SK-N-SH (cell line): ENCODE measurements around the gene MGLL. TPM values are rescaled to one million over a fixed set of nuclear protein-coding genes. Genes with fewer than 3 reads are reported as not detected.

ENCODE experiments used
- CTCF ChIA-PET: fragments of 300-600, 350-600 bp; formaldehyde crosslinking; extraction: SDS; loops from one replicate; lab custom pipeline; 2021; lab: Yijun Ruan, JAX
- POLR2A ChIA-PET: fragments of 350-600 bp; sonication (Branson Sonifier 250); formaldehyde crosslinking; extraction: SDS; loops from one replicate; lab custom pipeline; 2020; ENCODE audit warnings: antibody characterized with exemption, inconsistent platforms; lab: Yijun Ruan, JAX
- DNase-seq: peaks from one replicate; pipeline ENCODE4 v3.0.0; 2012
- H2AFZ ChIP-seq: fragments of 200-600 bp; sonication (generic); 2 replicates; pipeline ENCODE4 v1.8.1; 2016; ENCODE audit warnings: antibody characterized with exemption, mild to moderate bottlenecking, low read depth
- H3F3A ChIP-seq: fragments of 200-600 bp; sonication (generic); replicated peaks from 2 replicates; pipeline ENCODE3; 2016; ENCODE audit warnings: antibody characterized with exemption, mild to moderate bottlenecking; ENCODE audit not compliant: insufficient read depth
- H3K27ac ChIP-seq, 2 experiments: fragments of 200-500 bp in 1 of 2; fragments of 200-600 bp in 1 of 2; sonication (Bioruptor generic) in 1 of 2; sonication (generic), shearing (Covaris generic) in 1 of 2; 2 replicates each; pipeline versions ENCODE4 v1.5.1 to v1.6.1; 2014 to 2016; ENCODE audit warnings: low read depth in 2 of 2, inconsistent platforms in 1 of 2, low read length in 1 of 2, mild to moderate bottlenecking in 1 of 2, mixed read lengths in 1 of 2
- H3K27me3 ChIP-seq: fragments of 200-600 bp; sonication (generic), shearing (Covaris generic); 2 replicates; pipeline ENCODE4 v1.6.1; 2016; ENCODE audit warnings: mixed run types; ENCODE audit not compliant: insufficient read depth
- H3K36me3 ChIP-seq, 2 experiments: fragments of 200-500 bp in 1 of 2; fragments of 200-600 bp in 1 of 2; sonication (Bioruptor generic) in 1 of 2; sonication (generic) in 1 of 2; replicated peaks in 1 of 2; 2 replicates each; pipeline versions ENCODE3 to v1.5.1; 2014 to 2016; ENCODE audit warnings: low read length in 1 of 2, mild to moderate bottlenecking in 1 of 2; ENCODE audit not compliant: insufficient read depth in 2 of 2, control insufficient read depth in 1 of 2
- H3K4me1 ChIP-seq, 2 experiments: fragments of 200-500 bp in 1 of 2; fragments of 200-600 bp in 1 of 2; sonication (Bioruptor generic) in 1 of 2; sonication (generic), shearing (Covaris generic) in 1 of 2; 2 replicates each; pipeline versions ENCODE4 v1.5.1 to v1.6.1; 2014 to 2016; ENCODE audit warnings: low read depth in 1 of 2, low read length in 1 of 2, mixed run types in 1 of 2; ENCODE audit not compliant: insufficient read depth in 2 of 2, control insufficient read depth in 1 of 2
- H3K4me2 ChIP-seq: fragments of 200-600 bp; sonication (generic), shearing (Covaris generic); 2 replicates; pipeline ENCODE4 v1.6.1; 2017; ENCODE audit warnings: mixed run types
- H3K4me3 ChIP-seq, 2 experiments: fragments of 200-500 bp in 1 of 2; fragments of 200-600 bp in 1 of 2; sonication (Bioruptor generic) in 1 of 2; sonication (generic), shearing (Covaris generic) in 1 of 2; 2 replicates each; pipeline versions ENCODE4 v1.5.1 to v1.8.1; 2014 to 2016; ENCODE audit warnings: low read depth in 2 of 2, inconsistent platforms in 1 of 2, low read length in 1 of 2, mild to moderate bottlenecking in 1 of 2, mixed read lengths in 1 of 2, moderate library complexity in 1 of 2
- H3K79me2 ChIP-seq: fragments of 200-600 bp; sonication (generic); 2 replicates; pipeline ENCODE4 v1.8.1; 2017; ENCODE audit warnings: mild to moderate bottlenecking; ENCODE audit not compliant: insufficient read depth
- H3K9ac ChIP-seq: fragments of 200-600 bp; sonication (generic); 2 replicates; pipeline ENCODE4 v1.6.1; 2017; ENCODE audit warnings: mixed run types
- H3K9me2 ChIP-seq: fragments of 200-600 bp; sonication (generic); 2 replicates; pipeline ENCODE4 v1.6.1; 2017; ENCODE audit warnings: mixed run types
- H3K9me3 ChIP-seq: fragments of 200-600 bp; sonication (generic); 2 replicates; pipeline ENCODE4 v1.6.1; 2017; ENCODE audit warnings: mixed run types, mild to moderate bottlenecking, moderate library complexity
- H4K20me1 ChIP-seq: fragments of 200-600 bp; sonication (generic); 2 replicates; pipeline ENCODE4 v1.6.1; 2017; ENCODE audit warnings: mild to moderate bottlenecking, mixed run types; ENCODE audit not compliant: insufficient read depth
- CHD2 ChIP-seq: fragments of 150-350 bp; IDR thresholded peaks from 2 replicates; pipeline ENCODE4 v1.6.1; 2018; ENCODE audit warnings: low read length; ENCODE audit not compliant: partially characterized antibody
- EP300 ChIP-seq, 2 experiments: IDR thresholded peaks; 2 replicates each; pipeline versions ENCODE4 v1.4.0 to v1.6.1; 2012; ENCODE audit warnings: borderline replicate concordance in 1 of 2, low read depth in 1 of 2, low read length in 1 of 2
- EZH2phosphoT487 ChIP-seq: fragments of 200-600 bp; sonication (generic); IDR thresholded peaks from 2 replicates; pipeline ENCODE4 v1.6.1; 2017; ENCODE audit warnings: low read depth, mixed run types, mild to moderate bottlenecking, antibody characterized with exemption, moderate library complexity, borderline replicate concordance
- FOSL2 ChIP-seq: IDR thresholded peaks from 2 replicates; pipeline ENCODE4 v1.4.0; 2012; ENCODE audit warnings: low read depth, mild to moderate bottlenecking, moderate library complexity, borderline replicate concordance
- GABPA ChIP-seq: IDR thresholded peaks from 2 replicates; pipeline ENCODE4 v1.4.0; 2012; ENCODE audit warnings: low read depth, mild to moderate bottlenecking
- GATA2 ChIP-seq: sonication (generic); formaldehyde crosslinking; IDR thresholded peaks from 2 replicates; pipeline ENCODE4 v1.5.0; 2020; ENCODE audit warnings: mild to moderate bottlenecking, missing genetic modification reagents
- JUND ChIP-seq: IDR thresholded peaks from 2 replicates; pipeline ENCODE4 v1.4.0; 2012
- MXI1 ChIP-seq: IDR thresholded peaks from 2 replicates; pipeline ENCODE4 v1.6.1; 2012; ENCODE audit warnings: mild to moderate bottlenecking, low read depth, low read length, improper control_type of control experiment
- PBX3 ChIP-seq: IDR thresholded peaks from 2 replicates; pipeline ENCODE4; 2012
- POLR2AphosphoS5 ChIP-seq: IDR thresholded peaks from 2 replicates; pipeline ENCODE4 v1.6.1; 2012; ENCODE audit warnings: low read depth, low read length
- RAD21 ChIP-seq: IDR thresholded peaks from 2 replicates; pipeline ENCODE4 v1.6.1; 2012; ENCODE audit warnings: mild to moderate bottlenecking, low read length
- SIN3A ChIP-seq: IDR thresholded peaks from 2 replicates; pipeline ENCODE4 v1.6.1; 2012; ENCODE audit warnings: low read depth, mild to moderate bottlenecking, low read length, moderate library complexity, borderline replicate concordance
- TEAD4 ChIP-seq: IDR thresholded peaks from 2 replicates; pipeline ENCODE4 v1.4.0; 2012; ENCODE audit warnings: mild to moderate bottlenecking, borderline replicate concordance; ENCODE audit not compliant: insufficient read depth
- USF2 ChIP-seq: fragments of 150-350 bp; IDR thresholded peaks from 2 replicates; pipeline ENCODE4 v1.6.1; 2017; ENCODE audit warnings: antibody characterized with exemption, low read length, low read depth, borderline replicate concordance
- YY1 ChIP-seq: IDR thresholded peaks from 2 replicates; pipeline ENCODE4 v1.4.0; 2012; ENCODE audit warnings: low read depth, mild to moderate bottlenecking
- ZBTB33 ChIP-seq: IDR thresholded peaks from 2 replicates; pipeline ENCODE4 v1.4.0; 2012; ENCODE audit warnings: low read depth, borderline replicate concordance
- WGBS: methylation state at CpG from one replicate; pipeline ENCODE4 v1.1.6; 2017; ENCODE audit warnings: low lambda C conversion rate; 5-methylcytosine and 5-hydroxymethylcytosine counted together
- polyA plus RNA-seq, 3 experiments: library from polyadenylated mRNA; depleted of rRNA; stranded (reverse); fragments of >200 nt; gene quantifications; 2 replicates each; pipeline ENCODE4 v1.2.3, GENCODE V29; 2012

Gene MGLL
- polyA plus RNA-seq, 1 of the 3 experiments (the other 2 are of a cell fraction) = 2.2 TPM

GRCh38 chr3:127821394-127821793 lies 921 bp downstream of the MGLL start:
- ChIA-PET POLR2A (interaction anchor here (0.8 kb wide), 1 partner anchor 77 kb away, joined by 3 read pairs; no protein-coding TSS in a partner anchor), CTCF (interaction anchor here (1.3 to 2.8 kb wide), 6 partner anchors 28 to 130 kb away, joined by 3 to 27 read pairs (median 5); no protein-coding TSS in a partner anchor)
- H3K4me1 ChIP-seq = peaks cover 13 to 16% of the 10 kb centered on the region in 2 experiments; a peak in 2 of 4 replicates
- no peaks in the 10 kb centered on the region for H3K27me3 ChIP-seq
- H4K20me1 ChIP-seq = no peaks in the 10 kb centered on the region
- H3K9me2 ChIP-seq = no peaks in the 10 kb centered on the region
- no peaks in the 10 kb centered on the region for H3K36me3 ChIP-seq
- H3K9me3 ChIP-seq = no peaks in the 10 kb centered on the region
- no peak for DNase-seq
- TF ChIP-seq GABPA = no peak
- TF ChIP-seq ZBTB33 = no peak
- no peak for TF ChIP-seq MXI1
- no peak for TF ChIP-seq YY1
- TF ChIP-seq FOSL2 = no peak
- TF ChIP-seq POLR2AphosphoS5 = no peak
- TF ChIP-seq JUND = no peak
- TF ChIP-seq EP300 (IDR thresholded peaks at IDR 0.05; ENCODE audit: borderline replicate concordance in 1 of 2, low read depth in 1 of 2, low read length in 1 of 2) = no peak
- TF ChIP-seq CHD2 = no peak
- TF ChIP-seq PBX3 = no peak
- no peak for TF ChIP-seq EZH2phosphoT487
- no peak for TF ChIP-seq USF2
- no peak for TF ChIP-seq GATA2 (CRISPR knock-in tag)
- no peak for TF ChIP-seq TEAD4
- no peak for TF ChIP-seq SIN3A
- no peak for TF ChIP-seq RAD21
- H3K4me2 ChIP-seq = no peak overlapping the region; the same call in 1 of the 2 replicates
- no peaks in the 10 kb centered on the region for H3F3A ChIP-seq
- H3K4me3 ChIP-seq = no peak overlapping the region
- H3K9ac ChIP-seq = 0 out of 2 replicates have a peak overlapping the region, but pooled peaks have one; percentile 61
- no peak overlapping the region for H2AFZ ChIP-seq
- no peak overlapping the region for H3K27ac ChIP-seq
- 86% methylated on average over 7 of the region's 8 CpGs for WGBS
- H3K79me2 ChIP-seq = no peaks in the 10 kb centered on the region
